CD4-positive, alpha-beta T cell (primary cell): ENCODE results near the gene MRPL36. TPM values are rescaled to one million over a fixed set of nuclear protein-coding genes. Genes with fewer than 3 reads are reported as not detected.

Experiments
- ATAC-seq: fragments of 200-7000 bp; cut with Tn5 transposase; one replicate; pipeline ENCODE4 v1.10.0; 2022; ENCODE audit warnings: mild to moderate bottlenecking; ENCODE audit not compliant: poor library complexity
- CTCF ChIA-PET: fragments of 350-600 bp; sonication (Branson Sonifier 250); formaldehyde crosslinking; loops from one replicate; lab custom pipeline; 2021; ENCODE audit warnings: antibody characterized with exemption, inconsistent platforms; lab: Charles Lee
- POLR2A ChIA-PET: fragments of 350-600 bp; sonication (Branson Sonifier 250); formaldehyde crosslinking; loops from one replicate; lab custom pipeline; 2021; ENCODE audit warnings: antibody characterized with exemption, inconsistent platforms; lab: Charles Lee
- DNase-seq, 14 experiments: peaks; one replicate each; pipeline ENCODE4 v3.0.0-alpha.2; 2013 to 2020; ENCODE audit warnings: mixed read lengths in 2 of 14
- H3K27ac ChIP-seq, 2 donors: one replicate each; pipeline versions ENCODE4 v1.5.1 to v1.7.0; 2013; ENCODE audit warnings: low read length in 2 of 2, low read depth in 1 of 2, mild to moderate bottlenecking in 1 of 2
- H3K27me3 ChIP-seq, 2 experiments: 1 replicate in 1 of 2; 2 replicates in 1 of 2; pipeline versions ENCODE4 v1.6.1 to v1.7.0; 2013; ENCODE audit warnings: low read length in 2 of 2, control low read depth in 1 of 2, mild to moderate bottlenecking in 1 of 2, moderate library complexity in 1 of 2; ENCODE audit not compliant: insufficient read depth in 2 of 2, control insufficient read depth in 1 of 2
- H3K36me3 ChIP-seq: one replicate; pipeline ENCODE4 v1.6.1; 2013; ENCODE audit warnings: low read length, control low read depth; ENCODE audit not compliant: insufficient read depth
- H3K4me1 ChIP-seq: one replicate; pipeline ENCODE4 v1.6.1; 2013; ENCODE audit warnings: low read length, control low read depth; ENCODE audit not compliant: insufficient read depth
- H3K4me3 ChIP-seq: one replicate; pipeline ENCODE4 v1.5.1; 2013; ENCODE audit warnings: mild to moderate bottlenecking, low read length, moderate library complexity
- H3K9me3 ChIP-seq, 2 experiments: 1 replicate in 1 of 2; 2 replicates in 1 of 2; pipeline versions ENCODE4 v1.6.1 to v1.7.0; 2013; ENCODE audit warnings: low read length in 2 of 2, mild to moderate bottlenecking in 2 of 2, control low read depth in 1 of 2, moderate library complexity in 1 of 2; ENCODE audit not compliant: control insufficient read depth in 1 of 2, insufficient read depth in 1 of 2
- H3K27ac Mint-ChIP-seq: one replicate; pipeline ENCODE4 v1.8.0; 2020; ENCODE audit warnings: mixed read lengths
- H3K27me3 Mint-ChIP-seq: one replicate; pipeline ENCODE4 v1.8.0; 2021; ENCODE audit warnings: mixed read lengths
- H3K36me3 Mint-ChIP-seq: one replicate; pipeline ENCODE4 v1.8.0; 2021; ENCODE audit warnings: low read depth, mixed read lengths
- H3K4me1 Mint-ChIP-seq: one replicate; pipeline ENCODE4 v1.8.0; 2021; ENCODE audit warnings: low read depth, mixed read lengths
- H3K4me3 Mint-ChIP-seq: one replicate; pipeline ENCODE4 v1.8.0; 2020; ENCODE audit warnings: mild to moderate bottlenecking, mixed read lengths
- H3K9me3 Mint-ChIP-seq: one replicate; pipeline ENCODE4 v1.8.0; 2020; ENCODE audit warnings: mixed read lengths
- CTCF ChIP-seq: fragments of 200-600 bp; IDR thresholded peaks from one replicate; pipeline ENCODE4 v1.8.0; 2022; ENCODE audit warnings: antibody characterized with exemption, mild to moderate bottlenecking
- intact Hi-C, 2 experiments: fragments of 100-400 bp; cut with DNase I in 1 of 2; cut with micrococcal nuclease in 1 of 2; formaldehyde crosslinking; loops; one replicate each; pipeline versions ENCODE4 v1.15.1 to v1.9.0; 2023 to 2025; cut with DNase I, micrococcal nuclease
- total RNA-seq, 174 experiments: library from RNA in 2 of 174; stranded (reverse) in 2 of 174; gene quantifications; one replicate each; pipeline ENCODE4 v1.2.3 and lab custom pipeline; 2021 to 2026

MRPL36 gene
- total RNA-seq, 2 experiments from 2014 or later = 14.3 to 18.2 TPM

DNA sequence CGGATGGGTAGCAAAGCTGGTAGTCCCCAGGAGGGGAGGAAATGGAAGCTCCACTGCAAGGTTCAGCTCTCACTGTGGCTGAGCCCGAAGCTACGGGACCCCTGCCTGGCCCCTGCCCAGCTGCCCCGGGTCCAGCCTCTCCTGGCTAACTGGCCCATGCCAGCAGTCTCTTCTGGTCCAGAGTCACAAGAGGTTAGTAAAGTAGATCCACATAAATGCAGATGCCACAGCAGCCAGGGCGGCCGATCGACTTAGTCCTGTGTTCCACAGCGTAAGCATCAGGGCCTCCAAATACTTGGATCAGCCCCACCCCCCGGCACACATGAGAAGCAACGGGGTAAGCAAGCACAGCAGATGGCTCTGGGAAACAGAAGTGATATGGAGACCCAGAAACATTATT, 42.1 kb downstream of the MRPL36 start:
- POLR2A ChIA-PET = no interaction called here
- no peak for TF ChIP-seq CTCF
- Histone ChIP-seq H3K4me1 (no peaks in the 10 kb centered on the region), H3K36me3 (no peaks in the 10 kb centered on the region), H3K4me3 (no peak overlapping the region), H3K9me3 (peaks cover 3 to 8% of the 10 kb centered on the region in 2 experiments), H3K27me3 (peaks cover 0 to 2% of the 10 kb centered on the region in 2 experiments), H3K27ac (no peak overlapping the region)
- H3K27me3 Mint-ChIP-seq = peaks cover 7% of the 10 kb centered on the region
- no peaks in the 10 kb centered on the region for H3K36me3 Mint-ChIP-seq
- ATAC-seq (no peak), DNase-seq (peak in 1 of 14 experiments; percentile 1)
- CTCF ChIA-PET = no interaction called here
- H3K4me1 Mint-ChIP-seq = no peaks in the 10 kb centered on the region
- H3K4me3 Mint-ChIP-seq = no peak overlapping the region
- H3K9me3 Mint-ChIP-seq = no peaks in the 10 kb centered on the region
- H3K27ac Mint-ChIP-seq = no peak overlapping the region
- intact Hi-C loops = no loop called here

DNA sequence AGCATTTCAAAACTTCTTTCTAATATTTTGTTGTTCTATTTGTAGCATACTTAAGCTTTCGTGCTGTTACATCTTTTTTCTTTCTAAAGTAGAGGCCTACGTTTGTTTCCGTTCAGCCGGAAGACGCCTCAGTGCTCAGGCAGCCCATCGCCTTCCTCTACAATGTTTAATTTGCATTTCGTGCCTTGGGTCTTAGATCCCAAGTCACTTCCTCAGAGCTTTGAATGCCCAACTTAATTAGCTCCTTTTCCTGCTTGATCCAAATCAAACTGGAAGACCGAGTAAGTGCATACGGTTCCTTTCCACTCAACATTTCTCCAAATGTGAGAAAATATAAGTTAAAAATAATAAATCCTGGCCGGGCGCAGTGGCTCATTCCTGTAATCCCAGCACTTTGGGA, 43.2 kb downstream of the MRPL36 start:
- Mint-ChIP-seq H3K4me1 (no peaks in the 10 kb centered on the region), H3K27me3 (peaks cover 2% of the 10 kb centered on the region), H3K27ac (no peak overlapping the region), H3K36me3 (no peaks in the 10 kb centered on the region), H3K9me3 (no peaks in the 10 kb centered on the region), H3K4me3 (no peak overlapping the region)
- ATAC-seq (no peak), DNase-seq (no peak)
- H3K4me3 ChIP-seq = no peak overlapping the region
- H3K4me1 ChIP-seq = no peaks in the 10 kb centered on the region
- intact Hi-C loops = no loop called here
- H3K9me3 ChIP-seq = peaks cover 3 to 8% of the 10 kb centered on the region in 2 experiments
- CTCF ChIA-PET = no interaction called here
- POLR2A ChIA-PET = no interaction called here
- peaks cover 2 to 5% of the 10 kb centered on the region in 2 experiments for H3K27me3 ChIP-seq
- no peak overlapping the region for H3K27ac ChIP-seq
- no peak for TF ChIP-seq CTCF
- no peaks in the 10 kb centered on the region for H3K36me3 ChIP-seq

GRCh38 chr5:1755321-1755949, 44.2 kb downstream of the MRPL36 start:
- ChIA-PET CTCF (no interaction called here), POLR2A (no interaction called here)
- no peak overlapping the region for H3K27ac Mint-ChIP-seq
- ATAC-seq (no peak), DNase-seq (peak in 1 of 14 experiments; percentile 1)
- H3K4me1 Mint-ChIP-seq = no peaks in the 10 kb centered on the region
- H3K4me3 ChIP-seq = no peak overlapping the region
- H3K36me3 ChIP-seq = no peaks in the 10 kb centered on the region
- no peaks in the 10 kb centered on the region for H3K4me1 ChIP-seq
- H3K27me3 Mint-ChIP-seq = no peaks in the 10 kb centered on the region
- H3K4me3 Mint-ChIP-seq = no peak overlapping the region
- peaks cover 3 to 8% of the 10 kb centered on the region in 2 experiments for H3K9me3 ChIP-seq
- H3K27me3 ChIP-seq = peaks cover 0 to 5% of the 10 kb centered on the region in 2 experiments
- no peaks in the 10 kb centered on the region for H3K9me3 Mint-ChIP-seq
- no peaks in the 10 kb centered on the region for H3K36me3 Mint-ChIP-seq
- H3K27ac ChIP-seq = no peak overlapping the region
- no peak for TF ChIP-seq CTCF
- intact Hi-C loops = no loop called here
